GM10248 (cell line): ENCODE measurements around the gene EPAS1.

Source experiments
- CTCF ChIA-PET: fragments of 300-600 bp; sonication (Branson Sonifier 250); formaldehyde crosslinking; extraction: SDS; loops from one replicate; lab custom pipeline; 2021; ENCODE audit warnings: antibody characterized with exemption; lab: Yijun Ruan, JAX
- POLR2A ChIA-PET: fragments of 350-650 bp; sonication (Branson Sonifier 250); formaldehyde crosslinking; extraction: SDS; loops from one replicate; lab custom pipeline; 2020; ENCODE audit warnings: antibody characterized with exemption; lab: Yijun Ruan, JAX
- DNase-seq: peaks from one replicate; pipeline ENCODE4 v3.0.0; 2012; ENCODE audit errors: extremely low spot score
- TF ChIP-seq, protein P1 (sequence below): IDR thresholded peaks from 2 replicates; pipeline ENCODE4 v1.5.1; 2012; ENCODE audit warnings: mild to moderate bottlenecking, low read depth; ENCODE audit errors: extremely low read depth, missing control alignments, control extremely low read depth

The EPAS1 gene

DNA sequence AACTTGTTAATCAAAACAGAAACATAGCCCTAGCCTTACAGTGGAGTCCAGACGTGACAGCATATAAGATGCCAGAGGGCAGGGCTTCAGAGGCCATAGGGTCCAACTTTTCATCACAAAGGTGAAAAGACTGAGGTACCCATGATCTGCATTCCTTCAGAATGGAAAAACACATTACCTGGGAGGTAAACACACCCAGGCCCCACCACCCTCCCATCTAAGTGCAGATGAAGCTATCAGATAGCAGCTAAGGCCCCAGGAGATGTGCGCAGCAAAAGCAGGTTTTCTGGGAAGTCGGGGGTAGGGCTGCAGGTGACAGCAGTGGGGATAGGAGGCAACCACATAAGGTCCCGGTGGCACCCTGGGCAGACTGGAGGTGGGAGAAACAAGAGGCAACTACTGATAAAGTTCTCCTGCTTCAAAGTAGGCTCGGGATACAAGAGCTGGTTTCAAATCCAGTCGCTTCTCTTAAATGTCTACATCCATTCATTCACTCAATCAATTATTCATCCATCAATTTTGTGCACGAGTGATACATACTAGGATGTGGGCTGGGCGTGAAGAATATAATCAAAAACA is 107.1 kb downstream of the EPAS1 start:
- POLR2A ChIA-PET, result no interaction called here
- CTCF ChIA-PET, result interaction anchor here (1.2 to 1.8 kb wide), 2 partner anchors 10 to 14 kb away, joined by 3 to 7 read pairs; no protein-coding TSS in a partner anchor

DNA sequence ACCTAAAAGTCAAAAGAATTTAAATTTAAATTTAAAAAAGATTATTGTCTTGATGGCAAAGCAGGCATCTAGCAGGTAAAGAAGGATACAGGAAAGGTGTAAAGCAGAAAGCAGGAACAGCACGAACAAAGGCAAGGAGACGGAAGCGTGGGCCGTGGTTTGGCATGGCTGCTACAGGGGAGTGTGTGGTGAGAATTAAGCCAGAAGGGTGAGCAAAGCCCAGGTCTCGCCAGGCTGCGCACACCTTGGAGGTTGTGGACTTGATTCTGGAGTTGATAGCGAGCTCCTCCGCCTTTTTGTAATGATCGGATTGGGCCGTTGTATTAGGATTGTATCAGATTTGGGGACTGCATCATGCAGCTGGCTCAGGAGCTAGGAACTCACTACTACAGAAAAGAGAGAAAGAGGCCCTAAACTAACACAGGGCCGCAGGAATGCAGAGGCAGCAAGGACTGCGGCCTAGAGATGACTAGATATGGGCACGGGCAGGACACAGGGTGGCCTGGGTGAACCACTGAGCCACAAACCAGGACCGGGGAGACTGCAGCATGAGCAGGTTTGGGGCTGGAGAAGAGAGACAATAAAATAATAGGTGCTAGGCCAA is 110.7 kb downstream of the EPAS1 start:
- DNase-seq, result no peak
- ChIA-PET POLR2A (no interaction called here), CTCF (interaction anchor here (1.4 kb wide), 1 partner anchor 22 kb away, joined by 3 read pairs; no protein-coding TSS in a partner anchor)
- TF ChIP-seq, protein P1, sequence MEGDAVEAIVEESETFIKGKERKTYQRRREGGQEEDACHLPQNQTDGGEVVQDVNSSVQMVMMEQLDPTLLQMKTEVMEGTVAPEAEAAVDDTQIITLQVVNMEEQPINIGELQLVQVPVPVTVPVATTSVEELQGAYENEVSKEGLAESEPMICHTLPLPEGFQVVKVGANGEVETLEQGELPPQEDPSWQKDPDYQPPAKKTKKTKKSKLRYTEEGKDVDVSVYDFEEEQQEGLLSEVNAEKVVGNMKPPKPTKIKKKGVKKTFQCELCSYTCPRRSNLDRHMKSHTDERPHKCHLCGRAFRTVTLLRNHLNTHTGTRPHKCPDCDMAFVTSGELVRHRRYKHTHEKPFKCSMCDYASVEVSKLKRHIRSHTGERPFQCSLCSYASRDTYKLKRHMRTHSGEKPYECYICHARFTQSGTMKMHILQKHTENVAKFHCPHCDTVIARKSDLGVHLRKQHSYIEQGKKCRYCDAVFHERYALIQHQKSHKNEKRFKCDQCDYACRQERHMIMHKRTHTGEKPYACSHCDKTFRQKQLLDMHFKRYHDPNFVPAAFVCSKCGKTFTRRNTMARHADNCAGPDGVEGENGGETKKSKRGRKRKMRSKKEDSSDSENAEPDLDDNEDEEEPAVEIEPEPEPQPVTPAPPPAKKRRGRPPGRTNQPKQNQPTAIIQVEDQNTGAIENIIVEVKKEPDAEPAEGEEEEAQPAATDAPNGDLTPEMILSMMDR, result no peak

More for the DNA sequence above, 107.1 kb downstream of the EPAS1 start:
- no peak for DNase-seq
- TF ChIP-seq, protein P1, result no peak

DNA sequence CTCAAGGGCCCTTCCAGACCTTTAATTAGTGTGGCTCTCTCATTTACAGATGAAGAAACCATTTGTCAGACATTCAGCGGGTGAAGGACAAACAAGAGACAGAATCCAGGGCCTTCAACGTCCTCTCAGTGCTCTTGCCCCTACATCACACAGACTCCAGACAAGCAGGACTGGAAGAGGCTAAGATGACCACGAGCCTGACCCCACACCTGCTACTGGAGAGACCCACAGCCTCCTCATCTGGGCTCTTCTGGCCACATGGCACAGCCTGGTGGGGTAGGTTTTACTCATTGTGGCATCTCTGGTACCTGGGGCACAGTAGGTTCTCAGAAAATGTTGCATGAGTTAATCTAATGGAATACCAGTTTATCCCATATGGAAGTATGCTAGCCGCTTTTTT is 112.5 kb downstream of the EPAS1 start:
- CTCF ChIA-PET, result interaction anchor here (2.1 kb wide), 1 partner anchor 16 kb away, joined by 6 read pairs; no protein-coding TSS in a partner anchor
- no peak for DNase-seq
- TF ChIP-seq, protein P1, result no peak
- POLR2A ChIA-PET, result no interaction called here

GRCh38 chr2:46410273-46411244 is 113.4 kb downstream of the EPAS1 start:
- ChIA-PET POLR2A (no interaction called here), CTCF (interaction anchor here (0.9 to 2.1 kb wide), 2 partner anchors 16 to 50 kb away, joined by 3 to 6 read pairs; no protein-coding TSS in a partner anchor)
- no peak for DNase-seq
- TF ChIP-seq, protein P1, result no peak

- CTCF ChIA-PET, result interaction anchor here (0.9 to 2.1 kb wide), 3 partner anchors 17 to 49 kb away, joined by 3 to 6 read pairs (median 5); no protein-coding TSS in a partner anchor
These were observed 114.0 kb downstream of the EPAS1 start for GRCh38 chr2:46411245-46411641.

GRCh38 chr2:46411985-46412384 is 114.8 kb downstream of the EPAS1 start:
- ChIA-PET CTCF (interaction anchor here (0.9 to 2.1 kb wide), 5 partner anchors 18 to 55 kb away, joined by 3 to 6 read pairs (median 4); no protein-coding TSS in a partner anchor), POLR2A (no interaction called here)
- TF ChIP-seq, protein P1, result no peak
- DNase-seq, result no peak

More at GRCh38 chr2:46411245-46411641, 114.0 kb downstream of the EPAS1 start:
- POLR2A ChIA-PET, result no interaction called here
- TF ChIP-seq, protein P1, result no peak
- DNase-seq, result no peak
